ENCODE data around the gene NECAP2.
A peak's percentile ranks its signal among the peaks of the same experiment; 100 is the strongest.

Gene NECAP2

GRCh38 chr1:16440470-16441281 is at the start of gene NECAP2:
Gene NECAP2, plus strand, starts transcription at chr1:16440724. Its CDS starts 38 bp downstream, at chr1:16440762.
- intact Hi-C loops (cut with DNase I): loop anchor here (5.0 kb wide), 1 partner anchor 57 kb away; no protein-coding TSS in a partner anchor
- DNase-seq: peak; percentile 81 to 98 (median 95)

GRCh38 chr1:16391411-16391810 is 49.1 kb upstream of the NECAP2 start:
- intact Hi-C loops (cut with DNase I): no loop called here
- no peak for DNase-seq

- no peak for DNase-seq
- intact Hi-C loops (cut with DNase I): no loop called here
These were observed 47.6 kb upstream of the NECAP2 start for GRCh38 chr1:16392740-16393569.

- intact Hi-C loops (cut with DNase I): no loop called here
- DNase-seq: peak in 41 of 42 donors; percentile 18 to 85 (median 57)
These were observed 46.7 kb upstream of the NECAP2 start for GRCh38 chr1:16393570-16394521.

- DNase-seq: no peak
- intact Hi-C loops (cut with DNase I): no loop called here
These were observed 45.5 kb upstream of the NECAP2 start for GRCh38 chr1:16394977-16395376.

GRCh38 chr1:16396591-16396990 is 43.9 kb upstream of the NECAP2 start:
- DNase-seq: peak in 2 of 42 donors; percentile 30 to 41
- intact Hi-C loops (cut with DNase I): no loop called here

- intact Hi-C loops (cut with DNase I): no loop called here
- peak in 4 of 42 donors; percentile 15 to 48 (median 26) for DNase-seq
These were observed 43.4 kb upstream of the NECAP2 start for GRCh38 chr1:16397120-16397519.

GRCh38 chr1:16398371-16398953 is 42.1 kb upstream of the NECAP2 start:
- intact Hi-C loops (cut with DNase I): no loop called here

GRCh38 chr1:16402742-16403141 is 37.8 kb upstream of the NECAP2 start:
- intact Hi-C loops (cut with DNase I): no loop called here
- DNase-seq: no peak

More at GRCh38 chr1:16398371-16398953, 42.1 kb upstream of the NECAP2 start:
- no peak for DNase-seq

GRCh38 chr1:16405441-16405840 is 35.1 kb upstream of the NECAP2 start:
- no peak for DNase-seq
- intact Hi-C loops (cut with DNase I): no loop called here

GRCh38 chr1:16406868-16407267 is 33.7 kb upstream of the NECAP2 start:
- intact Hi-C loops (cut with DNase I): no loop called here

GRCh38 chr1:16409536-16410152 is 30.9 kb upstream of the NECAP2 start:
- intact Hi-C loops (cut with DNase I): no loop called here
- no peak for DNase-seq

More at GRCh38 chr1:16406868-16407267, 33.7 kb upstream of the NECAP2 start:
- no peak for DNase-seq

GRCh38 chr1:16410803-16411202 is 29.7 kb upstream of the NECAP2 start:
- no peak for DNase-seq
- intact Hi-C loops (cut with DNase I): no loop called here

GRCh38 chr1:16413191-16413590 is 27.3 kb upstream of the NECAP2 start:
- no peak for DNase-seq
- intact Hi-C loops (cut with DNase I): no loop called here

GRCh38 chr1:16418823-16419425 is 21.6 kb upstream of the NECAP2 start:
- intact Hi-C loops (cut with DNase I): no loop called here
- no peak for DNase-seq

- intact Hi-C loops (cut with DNase I): no loop called here
- no peak for DNase-seq
These were observed 20.0 kb upstream of the NECAP2 start for GRCh38 chr1:16420424-16421118.

GRCh38 chr1:16421201-16421600 is 19.3 kb upstream of the NECAP2 start:
- no peak for DNase-seq
- intact Hi-C loops (cut with DNase I): no loop called here

Measured in head of caudate nucleus (tissue), 42 donors.